ENCODE measurements around the gene PDZD8.

GRCh38 chr10:117277675-117278074, 97.6 kb downstream of the PDZD8 start:
- TF ChIP-seq CTCF (IDR thresholded peaks at IDR 0.05; ENCODE audit: low read depth, low read length) (no peak), EZH2phosphoT487 (IDR thresholded peaks at IDR 0.05; ENCODE audit: low read depth) (no peak)
